Lower lobe of right lung (tissue), 2 donors: Measurements from ENCODE around the gene SDK1. TPM values are rescaled to one million over a fixed set of nuclear protein-coding genes. Genes with fewer than 3 reads are reported as not detected.

ENCODE experiments used
- ATAC-seq, 2 donors: fragments of 200-7000 bp; cut with Tn5 transposase; one replicate each; pipeline ENCODE4 v1.9.1; 2020 to 2022; ENCODE audit warnings: mild to moderate bottlenecking in 2 of 2, moderate library complexity in 2 of 2
- DNase-seq: peaks from one replicate; pipeline ENCODE4 v3.0.0-alpha.2; 2020
- H3K27ac ChIP-seq: fragments of 200-600 bp; one replicate; pipeline ENCODE4 v1.8.0; 2022
- H3K27me3 ChIP-seq: fragments of 200-600 bp; one replicate; pipeline ENCODE4 v1.8.0; 2022; ENCODE audit warnings: low read depth
- H3K36me3 ChIP-seq: fragments of 200-600 bp; one replicate; pipeline ENCODE4 v1.8.0; 2022; ENCODE audit warnings: mild to moderate bottlenecking
- H3K4me1 ChIP-seq: fragments of 200-600 bp; one replicate; pipeline ENCODE4 v1.8.0; 2022
- H3K4me3 ChIP-seq: fragments of 200-600 bp; one replicate; pipeline ENCODE4 v1.8.0; 2022; ENCODE audit warnings: mild to moderate bottlenecking
- H3K9me3 ChIP-seq: fragments of 200-600 bp; one replicate; pipeline ENCODE4 v1.8.0; 2022
- CTCF ChIP-seq: fragments of 200-600 bp; IDR thresholded peaks from one replicate; pipeline ENCODE4 v1.8.0; 2022; ENCODE audit warnings: antibody characterized with exemption, mild to moderate bottlenecking
- intact Hi-C: fragments of 100-400 bp; cut with DNase I; formaldehyde crosslinking; loops from one replicate; pipeline ENCODE4 v1.11.0; 2022
- total RNA-seq: library from RNA; stranded (reverse); fragmentation: NEBNext Ultra II Directional; extraction: Animal tissue kit (Norgen Biotek cat#: 25700); gene quantifications from one replicate; pipeline ENCODE4 v1.2.1, GENCODE V29; 2021
- donor health status: DM: no; HTN: yes; CAD: no; lungs with severe emphysema.

Gene SDK1
- total RNA-seq, 1 donor from 2014 or later = 10.0 TPM

- Histone ChIP-seq H3K27me3 (no peaks in the 10 kb centered on the region), H3K4me1 (no peaks in the 10 kb centered on the region), H3K9me3 (no peaks in the 10 kb centered on the region), H3K27ac (no peak overlapping the region), H3K36me3 (no peaks in the 10 kb centered on the region), H3K4me3 (no peak overlapping the region)
- no peak for DNase-seq
- ATAC-seq = no peak
- intact Hi-C loops = no loop called here
- no peak for TF ChIP-seq CTCF
Measured at GRCh38 chr7:4170997-4171786, 870.1 kb downstream of the SDK1 start.

- DNase-seq (no peak), ATAC-seq (no peak)
- intact Hi-C loops = no loop called here
- Histone ChIP-seq H3K27me3 (no peaks in the 10 kb centered on the region), H3K36me3 (no peaks in the 10 kb centered on the region), H3K4me3 (no peak overlapping the region), H3K27ac (no peak overlapping the region), H3K9me3 (no peaks in the 10 kb centered on the region), H3K4me1 (no peaks in the 10 kb centered on the region)
- TF ChIP-seq CTCF = no peak
Measured at GRCh38 chr7:4172883-4173282, 871.8 kb downstream of the SDK1 start.

- no peak overlapping the region for H3K4me3 ChIP-seq
- no peaks in the 10 kb centered on the region for H3K27me3 ChIP-seq
- ATAC-seq = no peak
- no peaks in the 10 kb centered on the region for H3K4me1 ChIP-seq
- TF ChIP-seq CTCF = no peak
- H3K9me3 ChIP-seq = no peaks in the 10 kb centered on the region
- no peak overlapping the region for H3K27ac ChIP-seq
- no peak for DNase-seq
- H3K36me3 ChIP-seq = no peaks in the 10 kb centered on the region
- intact Hi-C loops = no loop called here
Measured at GRCh38 chr7:4173615-4174014, 872.6 kb downstream of the SDK1 start.

- ATAC-seq = no peak
- intact Hi-C loops = no loop called here
- H3K9me3 ChIP-seq = no peaks in the 10 kb centered on the region
Measured at GRCh38 chr7:4174016-4174415, 873.0 kb downstream of the SDK1 start.

GRCh38 chr7:4174451-4174850 is 873.4 kb downstream of the SDK1 start:
- Histone ChIP-seq H3K27ac (no peak overlapping the region), H3K27me3 (no peaks in the 10 kb centered on the region), H3K4me1 (no peaks in the 10 kb centered on the region), H3K4me3 (no peak overlapping the region), H3K36me3 (no peaks in the 10 kb centered on the region), H3K9me3 (no peaks in the 10 kb centered on the region)
- no peak for TF ChIP-seq CTCF
- intact Hi-C loops = no loop called here
- DNase-seq (no peak), ATAC-seq (no peak)

More at GRCh38 chr7:4174016-4174415, 873.0 kb downstream of the SDK1 start:
- H3K4me3 ChIP-seq = no peak overlapping the region
- no peaks in the 10 kb centered on the region for H3K4me1 ChIP-seq
- H3K27ac ChIP-seq = no peak overlapping the region
- H3K27me3 ChIP-seq = no peaks in the 10 kb centered on the region
- no peak for DNase-seq
- no peaks in the 10 kb centered on the region for H3K36me3 ChIP-seq
- TF ChIP-seq CTCF = no peak
